ENCODE data around the gene SUMO3. TPM values are rescaled to one million over a fixed set of nuclear protein-coding genes. Genes with fewer than 3 reads are reported as not detected.

SUMO3 gene
- total RNA-seq, 1 donor from 2014 or later, result 58.7 TPM

GRCh38 chr21:44817506-44817880, 369 bp downstream of the SUMO3 start:
- peak overlapping the region; percentile 65 for H3K4me3 ChIP-seq (ENCODE audit: low read depth, low read length)
- no peak for TF ChIP-seq CTCF (conservative IDR thresholded peaks at IDR 0.05; ENCODE audit: low read depth, low read length)
- no peak for DNase-seq (ENCODE audit: low read depth)

- no peak for TF ChIP-seq CTCF (conservative IDR thresholded peaks at IDR 0.05; ENCODE audit: low read depth, low read length)
- no peak for DNase-seq (ENCODE audit: low read depth)
- peak overlapping the region; percentile 65 for H3K4me3 ChIP-seq (ENCODE audit: low read depth, low read length)
Observed at GRCh38 chr21:44816761-44817505, 929 bp downstream of the SUMO3 start.

- no peak overlapping the region for H3K4me3 ChIP-seq (ENCODE audit: low read depth, low read length)
- DNase-seq (ENCODE audit: low read depth), result no peak
- no peak for TF ChIP-seq CTCF (conservative IDR thresholded peaks at IDR 0.05; ENCODE audit: low read depth, low read length)
Observed at GRCh38 chr21:44815852-44816628, 1.8 kb downstream of the SUMO3 start.

GRCh38 chr21:44815225-44815624, 2.6 kb downstream of the SUMO3 start:
- no peak for DNase-seq (ENCODE audit: low read depth)
- no peak for TF ChIP-seq CTCF (conservative IDR thresholded peaks at IDR 0.05; ENCODE audit: low read depth, low read length)

GRCh38 chr21:44814498-44815023, 3.3 kb downstream of the SUMO3 start:
- TF ChIP-seq CTCF (conservative IDR thresholded peaks at IDR 0.05; ENCODE audit: low read depth, low read length), result no peak
- H3K4me3 ChIP-seq (ENCODE audit: low read depth, low read length), result no peak overlapping the region
- no peak for DNase-seq (ENCODE audit: low read depth)

More at GRCh38 chr21:44815225-44815624, 2.6 kb downstream of the SUMO3 start:
- H3K4me3 ChIP-seq (ENCODE audit: low read depth, low read length), result no peak overlapping the region

- no peak overlapping the region for H3K4me3 ChIP-seq (ENCODE audit: low read depth, low read length)
- no peak for TF ChIP-seq CTCF (conservative IDR thresholded peaks at IDR 0.05; ENCODE audit: low read depth, low read length)
- no peak for DNase-seq (ENCODE audit: low read depth)
Observed at GRCh38 chr21:44813727-44814126, 4.1 kb downstream of the SUMO3 start.
